ENCODE data around the gene RPGRIP1.
A peak's percentile ranks its signal among the peaks of the same experiment; 100 is the strongest.
"Not testable (repeated sequence)": the region's sequence is repeated elsewhere in the genome, so short reads cannot be mapped to it uniquely, and the experiment has no call there.

RPGRIP1 gene

GRCh38 chr14:21272661-21273060, 7.2 kb upstream of the RPGRIP1 start:
- not testable (repeated sequence) for H3K27me3 ChIP-seq (ENCODE audit: control insufficient read depth, insufficient read depth, low read length); H3K4me3 ChIP-seq (ENCODE audit: low read depth, low read length); H3K9me3 ChIP-seq (ENCODE audit: control insufficient read depth, insufficient read depth, low read length); H3K9ac ChIP-seq (ENCODE audit: low read depth, low read length); H3K27ac ChIP-seq (ENCODE audit: low read depth, low read length); H3K4me1 ChIP-seq (ENCODE audit: control insufficient read depth, insufficient read depth, low read length)
- peaks cover 13% of the 10 kb centered on the region for H3K36me3 ChIP-seq (ENCODE audit: control insufficient read depth, insufficient read depth, low read length)

- Histone ChIP-seq H3K27ac (ENCODE audit: low read depth, low read length) (no peak overlapping the region), H3K9me3 (ENCODE audit: control insufficient read depth, insufficient read depth, low read length) (no peaks in the 10 kb centered on the region), H3K4me3 (ENCODE audit: low read depth, low read length) (no peak overlapping the region), H3K27me3 (ENCODE audit: control insufficient read depth, insufficient read depth, low read length) (no peaks in the 10 kb centered on the region), H3K4me1 (ENCODE audit: control insufficient read depth, insufficient read depth, low read length) (no peaks in the 10 kb centered on the region), H3K36me3 (ENCODE audit: control insufficient read depth, insufficient read depth, low read length) (no peaks in the 10 kb centered on the region), H3K9ac (ENCODE audit: low read depth, low read length) (no peak overlapping the region)
Observed at GRCh38 chr14:21275261-21275858, 4.5 kb upstream of the RPGRIP1 start.

- no peaks in the 10 kb centered on the region for H3K4me1 ChIP-seq (ENCODE audit: control insufficient read depth, insufficient read depth, low read length)
- H3K4me3 ChIP-seq (ENCODE audit: low read depth, low read length): no peak overlapping the region
- no peaks in the 10 kb centered on the region for H3K27me3 ChIP-seq (ENCODE audit: control insufficient read depth, insufficient read depth, low read length)
- no peak overlapping the region for H3K27ac ChIP-seq (ENCODE audit: low read depth, low read length)
- H3K9me3 ChIP-seq (ENCODE audit: control insufficient read depth, insufficient read depth, low read length): no peaks in the 10 kb centered on the region
- H3K36me3 ChIP-seq (ENCODE audit: control insufficient read depth, insufficient read depth, low read length): no peaks in the 10 kb centered on the region
- H3K9ac ChIP-seq (ENCODE audit: low read depth, low read length): no peak overlapping the region
Observed at GRCh38 chr14:21278632-21279031, 1.3 kb upstream of the RPGRIP1 start.

- H3K27me3 ChIP-seq (ENCODE audit: control insufficient read depth, insufficient read depth, low read length); H3K4me1 ChIP-seq (ENCODE audit: control insufficient read depth, insufficient read depth, low read length): not testable (repeated sequence)
Observed at GRCh38 chr14:21281917-21282316, 2.0 kb downstream of the RPGRIP1 start.

GRCh38 chr14:21286516-21286915, 6.6 kb downstream of the RPGRIP1 start:
- H3K36me3 ChIP-seq (ENCODE audit: control insufficient read depth, insufficient read depth, low read length); H3K4me1 ChIP-seq (ENCODE audit: control insufficient read depth, insufficient read depth, low read length); H3K9me3 ChIP-seq (ENCODE audit: control insufficient read depth, insufficient read depth, low read length); H3K4me3 ChIP-seq (ENCODE audit: low read depth, low read length); H3K27ac ChIP-seq (ENCODE audit: low read depth, low read length); H3K9ac ChIP-seq (ENCODE audit: low read depth, low read length); H3K27me3 ChIP-seq (ENCODE audit: control insufficient read depth, insufficient read depth, low read length): not testable (repeated sequence)

More at GRCh38 chr14:21281917-21282316, 2.0 kb downstream of the RPGRIP1 start:
- H3K4me3 ChIP-seq (ENCODE audit: low read depth, low read length); H3K9me3 ChIP-seq (ENCODE audit: control insufficient read depth, insufficient read depth, low read length); H3K36me3 ChIP-seq (ENCODE audit: control insufficient read depth, insufficient read depth, low read length); H3K27ac ChIP-seq (ENCODE audit: low read depth, low read length); H3K9ac ChIP-seq (ENCODE audit: low read depth, low read length): not testable (repeated sequence)

- Histone ChIP-seq H3K27me3 (ENCODE audit: control insufficient read depth, insufficient read depth, low read length) (no peaks in the 10 kb centered on the region), H3K27ac (ENCODE audit: low read depth, low read length) (no peak overlapping the region), H3K36me3 (ENCODE audit: control insufficient read depth, insufficient read depth, low read length) (no peaks in the 10 kb centered on the region), H3K4me3 (ENCODE audit: low read depth, low read length) (no peak overlapping the region), H3K4me1 (ENCODE audit: control insufficient read depth, insufficient read depth, low read length) (no peaks in the 10 kb centered on the region), H3K9ac (ENCODE audit: low read depth, low read length) (no peak overlapping the region), H3K9me3 (ENCODE audit: control insufficient read depth, insufficient read depth, low read length) (no peaks in the 10 kb centered on the region)
Observed at GRCh38 chr14:21287168-21287567, 7.3 kb downstream of the RPGRIP1 start.

GRCh38 chr14:21294026-21294425, 14.1 kb downstream of the RPGRIP1 start:
- not testable (repeated sequence) for H3K4me1 ChIP-seq (ENCODE audit: control insufficient read depth, insufficient read depth, low read length); H3K9me3 ChIP-seq (ENCODE audit: control insufficient read depth, insufficient read depth, low read length); H3K27me3 ChIP-seq (ENCODE audit: control insufficient read depth, insufficient read depth, low read length); H3K36me3 ChIP-seq (ENCODE audit: control insufficient read depth, insufficient read depth, low read length); H3K9ac ChIP-seq (ENCODE audit: low read depth, low read length); H3K27ac ChIP-seq (ENCODE audit: low read depth, low read length); H3K4me3 ChIP-seq (ENCODE audit: low read depth, low read length)

GRCh38 chr14:21298358-21298757, 18.5 kb downstream of the RPGRIP1 start:
- Histone ChIP-seq H3K9ac (ENCODE audit: low read depth, low read length) (no peak overlapping the region), H3K4me3 (ENCODE audit: low read depth, low read length) (no peak overlapping the region), H3K4me1 (ENCODE audit: control insufficient read depth, insufficient read depth, low read length) (0 out of 2 replicates have a peak, but pooled peaks cover 2% of the 10 kb centered on the region), H3K27ac (ENCODE audit: low read depth, low read length) (no peak overlapping the region), H3K9me3 (ENCODE audit: control insufficient read depth, insufficient read depth, low read length) (no peaks in the 10 kb centered on the region), H3K27me3 (ENCODE audit: control insufficient read depth, insufficient read depth, low read length) (peaks cover 7% of the 10 kb centered on the region; the same call in 1 of the 2 replicates), H3K36me3 (ENCODE audit: control insufficient read depth, insufficient read depth, low read length) (no peaks in the 10 kb centered on the region)

GRCh38 chr14:21299562-21300130, 19.8 kb downstream of the RPGRIP1 start:
- peaks cover 7% of the 10 kb centered on the region; the same call in 1 of the 2 replicates for H3K27me3 ChIP-seq (ENCODE audit: control insufficient read depth, insufficient read depth, low read length)
- no peaks in the 10 kb centered on the region for H3K9me3 ChIP-seq (ENCODE audit: control insufficient read depth, insufficient read depth, low read length)
- H3K27ac ChIP-seq (ENCODE audit: low read depth, low read length): no peak overlapping the region
- no peaks in the 10 kb centered on the region for H3K36me3 ChIP-seq (ENCODE audit: control insufficient read depth, insufficient read depth, low read length)
- no peak overlapping the region for H3K9ac ChIP-seq (ENCODE audit: low read depth, low read length)
- 0 out of 2 replicates have a peak, but pooled peaks cover 2% of the 10 kb centered on the region for H3K4me1 ChIP-seq (ENCODE audit: control insufficient read depth, insufficient read depth, low read length)
- no peak overlapping the region for H3K4me3 ChIP-seq (ENCODE audit: low read depth, low read length)

- Histone ChIP-seq H3K9ac (ENCODE audit: low read depth, low read length) (peak overlapping the region; percentile 67; the same call in 1 of the 2 replicates), H3K36me3 (ENCODE audit: control insufficient read depth, insufficient read depth, low read length) (no peaks in the 10 kb centered on the region), H3K27me3 (ENCODE audit: control insufficient read depth, insufficient read depth, low read length) (peaks cover 7% of the 10 kb centered on the region; the same call in 1 of the 2 replicates), H3K9me3 (ENCODE audit: control insufficient read depth, insufficient read depth, low read length) (no peaks in the 10 kb centered on the region), H3K4me3 (ENCODE audit: low read depth, low read length) (peak overlapping the region; percentile 56), H3K27ac (ENCODE audit: low read depth, low read length) (no peak overlapping the region), H3K4me1 (ENCODE audit: control insufficient read depth, insufficient read depth, low read length) (0 out of 2 replicates have a peak, but pooled peaks cover 2% of the 10 kb centered on the region)
Observed at GRCh38 chr14:21300892-21301291, 21.0 kb downstream of the RPGRIP1 start.

GRCh38 chr14:21302013-21302835, 22.3 kb downstream of the RPGRIP1 start:
- Histone ChIP-seq H3K4me1 (ENCODE audit: control insufficient read depth, insufficient read depth, low read length) (0 out of 2 replicates have a peak, but pooled peaks cover 2% of the 10 kb centered on the region), H3K4me3 (ENCODE audit: low read depth, low read length) (no peak overlapping the region), H3K27me3 (ENCODE audit: control insufficient read depth, insufficient read depth, low read length) (peaks cover 7% of the 10 kb centered on the region; the same call in 1 of the 2 replicates), H3K36me3 (ENCODE audit: control insufficient read depth, insufficient read depth, low read length) (no peaks in the 10 kb centered on the region), H3K9ac (ENCODE audit: low read depth, low read length) (no peak overlapping the region), H3K27ac (ENCODE audit: low read depth, low read length) (no peak overlapping the region), H3K9me3 (ENCODE audit: control insufficient read depth, insufficient read depth, low read length) (no peaks in the 10 kb centered on the region)
